Ureter (tissue), 1 donor: ENCODE data around the gene MAML1. TPM values are rescaled to one million over a fixed set of nuclear protein-coding genes. Genes with fewer than 3 reads are reported as not detected.
A peak's percentile ranks its signal among the peaks of the same experiment; 100 is the strongest.
"Not testable (repeated sequence)": the region's sequence is repeated elsewhere in the genome, so short reads cannot be mapped to it uniquely, and the experiment has no call there.

Experiments
- DNase-seq: peaks from one replicate; pipeline ENCODE4 v3.0.0-alpha.2; 2020; ENCODE audit warnings: low spot score
- total RNA-seq: library from RNA; stranded (reverse); gene quantifications from one replicate; pipeline ENCODE4 v1.2.4, GENCODE V29; 2023
- donor health status: DM: yes; HTN: yes; CAD: no.

MAML1 gene
- total RNA-seq, 1 donor from 2014 or later: 37.7 TPM

GRCh38 chr5:179769271-179769670 lies 36.6 kb downstream of the MAML1 start:
- DNase-seq: no peak

- no peak for DNase-seq
These were observed 37.2 kb downstream of the MAML1 start for GRCh38 chr5:179769796-179770195.

- DNase-seq: no peak
These were observed 38.8 kb downstream of the MAML1 start for GRCh38 chr5:179771311-179771895.

GRCh38 chr5:179772351-179772750 lies 39.7 kb downstream of the MAML1 start:
- no peak for DNase-seq

GRCh38 chr5:179773686-179774040 lies 41.0 kb downstream of the MAML1 start:
- no peak for DNase-seq

- DNase-seq: no peak
These were observed 41.8 kb downstream of the MAML1 start for GRCh38 chr5:179774442-179774841.

GRCh38 chr5:179776411-179776938 lies 43.9 kb downstream of the MAML1 start:
- DNase-seq: no peak

- no peak for DNase-seq
These were observed 44.8 kb downstream of the MAML1 start for GRCh38 chr5:179777456-179777855.

- DNase-seq: no peak
These were observed 45.3 kb downstream of the MAML1 start for GRCh38 chr5:179777909-179778308.

GRCh38 chr5:179778591-179778990 lies 46.0 kb downstream of the MAML1 start:
- no peak for DNase-seq

GRCh38 chr5:179779826-179780225 lies 47.2 kb downstream of the MAML1 start:
- DNase-seq: no peak

GRCh38 chr5:179780362-179780761 lies 47.7 kb downstream of the MAML1 start:
- no peak for DNase-seq

- no peak for DNase-seq
These were observed 49.2 kb downstream of the MAML1 start for GRCh38 chr5:179781846-179782245.

GRCh38 chr5:179783128-179783527 lies 50.5 kb downstream of the MAML1 start:
- no peak for DNase-seq

- DNase-seq: no peak
These were observed 54.2 kb downstream of the MAML1 start for GRCh38 chr5:179786861-179787260.

- no peak for DNase-seq
These were observed 55.7 kb downstream of the MAML1 start for GRCh38 chr5:179788193-179788854.

- not testable (repeated sequence) for DNase-seq
These were observed 56.7 kb downstream of the MAML1 start for GRCh38 chr5:179789278-179789677.

- DNase-seq: no peak
These were observed 59.4 kb downstream of the MAML1 start for GRCh38 chr5:179791881-179792611.

GRCh38 chr5:179792612-179793467 lies 60.2 kb downstream of the MAML1 start:
- peak; percentile 44 for DNase-seq

- peak; percentile 88 for DNase-seq
These were observed 61.0 kb downstream of the MAML1 start, which contains the start of gene LTC4S for GRCh38 chr5:179793468-179794139. Gene LTC4S (plus strand): TSS chr5:179793986. CDS start chr5:179794081, 95 bp downstream.

- DNase-seq: peak; percentile 42
These were observed 61.5 kb downstream of the MAML1 start for GRCh38 chr5:179794171-179794570.
